ENCODE results near the gene MSI1.
A peak's percentile ranks its signal among the peaks of the same experiment; 100 is the strongest.

The MSI1 gene

GRCh38 chr12:120406553-120406952, 37.6 kb upstream of the MSI1 start:
- DNase-seq (ENCODE audit: low spot score): no peak
- no peak for TF ChIP-seq CTCF (IDR thresholded peaks at IDR 0.05; ENCODE audit: extremely low read depth, missing control alignments)

GRCh38 chr12:120406069-120406468, 37.1 kb upstream of the MSI1 start:
- no peak for DNase-seq (ENCODE audit: low spot score)
- no peak for TF ChIP-seq CTCF (IDR thresholded peaks at IDR 0.05; ENCODE audit: extremely low read depth, missing control alignments)

- DNase-seq (ENCODE audit: low spot score): no peak
- TF ChIP-seq CTCF (IDR thresholded peaks at IDR 0.05; ENCODE audit: extremely low read depth, missing control alignments): no peak
Observed at GRCh38 chr12:120404271-120404670, 35.3 kb upstream of the MSI1 start.

GRCh38 chr12:120403869-120404268, 34.9 kb upstream of the MSI1 start:
- no peak for DNase-seq (ENCODE audit: low spot score)
- TF ChIP-seq CTCF (IDR thresholded peaks at IDR 0.05; ENCODE audit: extremely low read depth, missing control alignments): no peak

GRCh38 chr12:120402217-120402616, 33.3 kb upstream of the MSI1 start:
- DNase-seq (ENCODE audit: low spot score): no peak
- no peak for TF ChIP-seq CTCF (IDR thresholded peaks at IDR 0.05; ENCODE audit: extremely low read depth, missing control alignments)

- TF ChIP-seq CTCF (IDR thresholded peaks at IDR 0.05; ENCODE audit: extremely low read depth, missing control alignments): no peak
- peak; percentile 45 for DNase-seq (ENCODE audit: low spot score)
Observed at GRCh38 chr12:120399531-120399930, 30.6 kb upstream of the MSI1 start.

- no peak for DNase-seq (ENCODE audit: low spot score)
- TF ChIP-seq CTCF (IDR thresholded peaks at IDR 0.05; ENCODE audit: extremely low read depth, missing control alignments): no peak
Observed at GRCh38 chr12:120397824-120398540, 29.0 kb upstream of the MSI1 start.
